ENCODE measurements around the gene FKBP5. TPM values are rescaled to one million over a fixed set of nuclear protein-coding genes. Genes with fewer than 3 reads are reported as not detected.

FKBP5 gene
- total RNA-seq, 1 donor: 5.1 TPM

DNA sequence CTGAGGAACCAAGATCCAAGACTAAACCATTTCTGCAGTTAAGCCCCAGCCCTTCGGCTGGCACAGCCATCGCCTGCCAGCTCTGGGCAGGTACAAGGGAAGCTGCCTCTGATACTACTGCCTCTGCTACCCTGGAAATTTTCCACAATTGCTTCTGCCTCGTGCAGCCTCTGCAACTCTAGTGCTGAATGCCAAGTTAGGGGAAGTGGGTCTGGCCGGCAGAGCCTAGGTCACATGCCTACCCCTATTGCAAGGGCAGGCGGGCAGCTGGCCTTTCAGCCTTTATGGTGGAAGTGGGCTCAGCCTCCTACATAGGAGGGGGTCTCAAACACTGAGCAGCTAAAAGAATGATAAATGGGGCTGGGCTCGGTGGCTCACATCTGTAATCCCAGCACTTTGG, 131.5 kb downstream of the FKBP5 start:
- Histone ChIP-seq H3K9me3 (ENCODE audit: low read depth, low read length) (no peaks in the 10 kb centered on the region), H3K79me2 (ENCODE audit: insufficient read depth, low read length) (no peaks in the 10 kb centered on the region), H4K20me1 (ENCODE audit: insufficient read depth, low read length) (no peaks in the 10 kb centered on the region), H2AFZ (ENCODE audit: low read length) (no peak overlapping the region), H3K4me3 (ENCODE audit: insufficient read depth, low read length) (no peak overlapping the region), H3K27ac (ENCODE audit: low read depth, low read length) (no peak overlapping the region), H3K36me3 (ENCODE audit: insufficient read depth, low read length) (no peaks in the 10 kb centered on the region), H3K27me3 (ENCODE audit: insufficient read depth, low read length) (peaks cover 5% of the 10 kb centered on the region), H3K4me1 (ENCODE audit: insufficient read depth, low read length) (no peaks in the 10 kb centered on the region), H3K4me2 (ENCODE audit: insufficient read depth, low read length) (no peak overlapping the region)
- TF ChIP-seq, protein P1, sequence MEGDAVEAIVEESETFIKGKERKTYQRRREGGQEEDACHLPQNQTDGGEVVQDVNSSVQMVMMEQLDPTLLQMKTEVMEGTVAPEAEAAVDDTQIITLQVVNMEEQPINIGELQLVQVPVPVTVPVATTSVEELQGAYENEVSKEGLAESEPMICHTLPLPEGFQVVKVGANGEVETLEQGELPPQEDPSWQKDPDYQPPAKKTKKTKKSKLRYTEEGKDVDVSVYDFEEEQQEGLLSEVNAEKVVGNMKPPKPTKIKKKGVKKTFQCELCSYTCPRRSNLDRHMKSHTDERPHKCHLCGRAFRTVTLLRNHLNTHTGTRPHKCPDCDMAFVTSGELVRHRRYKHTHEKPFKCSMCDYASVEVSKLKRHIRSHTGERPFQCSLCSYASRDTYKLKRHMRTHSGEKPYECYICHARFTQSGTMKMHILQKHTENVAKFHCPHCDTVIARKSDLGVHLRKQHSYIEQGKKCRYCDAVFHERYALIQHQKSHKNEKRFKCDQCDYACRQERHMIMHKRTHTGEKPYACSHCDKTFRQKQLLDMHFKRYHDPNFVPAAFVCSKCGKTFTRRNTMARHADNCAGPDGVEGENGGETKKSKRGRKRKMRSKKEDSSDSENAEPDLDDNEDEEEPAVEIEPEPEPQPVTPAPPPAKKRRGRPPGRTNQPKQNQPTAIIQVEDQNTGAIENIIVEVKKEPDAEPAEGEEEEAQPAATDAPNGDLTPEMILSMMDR (IDR thresholded peaks at IDR 0.05; ENCODE audit: extremely low read depth, low read depth, low read length): no peak
- no peak for DNase-seq (ENCODE audit: insufficient read length, low spot score, missing footprints)

DNA sequence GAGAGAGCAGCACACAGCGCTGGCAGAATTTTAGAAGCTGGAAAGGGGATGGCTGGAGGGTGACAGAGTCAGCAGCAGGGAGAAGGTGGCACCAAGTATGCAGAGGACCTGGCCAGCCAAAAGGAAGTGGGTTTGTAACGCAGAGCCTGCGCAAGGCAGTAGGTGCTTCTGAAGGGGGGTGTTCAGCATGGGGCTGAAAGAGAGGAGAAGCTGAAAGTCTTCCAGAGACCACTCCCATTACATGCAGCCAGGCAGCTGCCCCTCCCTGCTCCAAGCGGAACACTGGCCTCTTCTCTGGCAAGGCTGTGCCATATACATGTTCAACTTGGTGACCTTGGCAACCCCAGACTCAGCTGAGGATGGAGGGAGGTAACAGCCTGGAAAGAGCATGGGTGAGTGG, 133.9 kb downstream of the FKBP5 start:
- no peak overlapping the region for H3K27ac ChIP-seq (ENCODE audit: low read depth, low read length)
- H3K9me3 ChIP-seq (ENCODE audit: low read depth, low read length): no peaks in the 10 kb centered on the region
- no peak overlapping the region for H2AFZ ChIP-seq (ENCODE audit: low read length)
- no peaks in the 10 kb centered on the region for H3K36me3 ChIP-seq (ENCODE audit: insufficient read depth, low read length)
- no peaks in the 10 kb centered on the region for H3K79me2 ChIP-seq (ENCODE audit: insufficient read depth, low read length)
- no peaks in the 10 kb centered on the region for H3K4me1 ChIP-seq (ENCODE audit: insufficient read depth, low read length)
- H4K20me1 ChIP-seq (ENCODE audit: insufficient read depth, low read length): no peaks in the 10 kb centered on the region
- TF ChIP-seq, protein P1 (IDR thresholded peaks at IDR 0.05; ENCODE audit: extremely low read depth, low read depth, low read length): no peak
- DNase-seq (ENCODE audit: insufficient read length, low spot score, missing footprints): no peak
- H3K4me2 ChIP-seq (ENCODE audit: insufficient read depth, low read length): no peak overlapping the region
- H3K4me3 ChIP-seq (ENCODE audit: insufficient read depth, low read length): no peak overlapping the region
- no peaks in the 10 kb centered on the region for H3K27me3 ChIP-seq (ENCODE audit: insufficient read depth, low read length)

DNA sequence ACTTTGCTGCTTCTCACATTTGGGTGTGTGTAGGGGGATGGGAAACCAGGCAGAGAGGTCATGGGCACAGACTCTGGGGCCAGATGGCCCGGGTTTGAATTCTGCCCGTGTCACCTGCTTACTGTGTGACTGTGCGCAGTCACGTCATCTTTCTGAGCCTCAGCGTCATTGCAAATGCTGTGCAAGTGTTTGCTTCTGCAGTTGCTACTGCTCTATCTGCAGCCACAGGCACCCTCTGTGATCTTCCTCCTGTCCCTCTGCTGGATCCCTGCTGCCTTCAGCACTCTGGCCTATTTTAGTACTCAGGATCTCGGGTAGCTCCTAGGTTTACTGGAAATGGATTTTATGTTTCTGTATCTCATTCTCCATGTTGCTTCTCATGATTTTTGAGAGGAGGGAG, 135.4 kb downstream of the FKBP5 start:
- Histone ChIP-seq H3K27me3 (ENCODE audit: insufficient read depth, low read length) (no peaks in the 10 kb centered on the region), H3K27ac (ENCODE audit: low read depth, low read length) (no peak overlapping the region), H3K9me3 (ENCODE audit: low read depth, low read length) (no peaks in the 10 kb centered on the region), H3K4me3 (ENCODE audit: insufficient read depth, low read length) (no peak overlapping the region), H3K4me1 (ENCODE audit: insufficient read depth, low read length) (no peaks in the 10 kb centered on the region), H3K36me3 (ENCODE audit: insufficient read depth, low read length) (no peaks in the 10 kb centered on the region), H4K20me1 (ENCODE audit: insufficient read depth, low read length) (no peaks in the 10 kb centered on the region), H3K4me2 (ENCODE audit: insufficient read depth, low read length) (no peak overlapping the region), H2AFZ (ENCODE audit: low read length) (no peak overlapping the region), H3K79me2 (ENCODE audit: insufficient read depth, low read length) (no peaks in the 10 kb centered on the region)
- DNase-seq (ENCODE audit: insufficient read length, low spot score, missing footprints): no peak
- TF ChIP-seq, protein P1 (IDR thresholded peaks at IDR 0.05; ENCODE audit: extremely low read depth, low read depth, low read length): no peak

DNA sequence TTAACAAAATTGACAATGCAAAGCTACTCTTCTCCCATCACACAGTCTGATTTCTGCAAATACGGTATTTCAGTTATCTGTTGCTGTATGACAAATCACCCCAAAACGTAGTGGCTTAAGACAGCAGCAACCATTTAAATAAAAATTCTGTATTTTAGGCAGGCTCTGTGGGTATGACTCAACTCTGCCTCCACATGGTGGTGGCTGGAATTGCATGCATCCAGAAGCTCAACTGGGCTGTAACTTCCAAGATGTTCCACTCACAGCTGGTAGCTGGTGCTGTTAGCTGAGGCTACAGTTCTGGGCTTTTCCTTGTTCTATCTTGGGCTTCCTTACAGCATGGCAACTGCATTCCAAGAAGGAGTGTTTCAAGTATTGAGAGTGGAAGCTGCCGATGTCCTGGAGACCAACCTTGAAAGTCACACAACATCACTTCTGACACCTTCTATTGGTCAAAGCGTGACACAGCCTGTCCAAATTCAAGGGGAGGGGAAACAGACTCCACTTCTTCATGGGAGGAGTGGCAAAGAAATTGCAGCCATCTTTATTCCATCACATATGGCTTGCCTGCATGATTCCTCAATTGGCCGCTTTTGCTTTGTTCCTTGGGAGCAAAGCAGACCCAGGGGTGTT, 136.3 kb downstream of the FKBP5 start:
- no peak for DNase-seq (ENCODE audit: insufficient read length, low spot score, missing footprints)
- no peaks in the 10 kb centered on the region for H3K36me3 ChIP-seq (ENCODE audit: insufficient read depth, low read length)

More for the DNA sequence above, 136.3 kb downstream of the FKBP5 start:
- no peaks in the 10 kb centered on the region for H3K27me3 ChIP-seq (ENCODE audit: insufficient read depth, low read length)
- no peak overlapping the region for H3K4me3 ChIP-seq (ENCODE audit: insufficient read depth, low read length)
- no peaks in the 10 kb centered on the region for H3K79me2 ChIP-seq (ENCODE audit: insufficient read depth, low read length)
- no peaks in the 10 kb centered on the region for H3K4me1 ChIP-seq (ENCODE audit: insufficient read depth, low read length)
- no peak overlapping the region for H3K27ac ChIP-seq (ENCODE audit: low read depth, low read length)
- no peak overlapping the region for H3K4me2 ChIP-seq (ENCODE audit: insufficient read depth, low read length)
- H3K9me3 ChIP-seq (ENCODE audit: low read depth, low read length): no peaks in the 10 kb centered on the region
- TF ChIP-seq, protein P1 (IDR thresholded peaks at IDR 0.05; ENCODE audit: extremely low read depth, low read depth, low read length): peak; percentile 83
- no peaks in the 10 kb centered on the region for H4K20me1 ChIP-seq (ENCODE audit: insufficient read depth, low read length)
- H2AFZ ChIP-seq (ENCODE audit: low read length): no peak overlapping the region

Measured in osteoblast (primary cell).